Fibroblast of mammary gland (primary cell): ENCODE measurements around the gene DCTD.

Source experiments
- DNase-seq: peaks from one replicate; pipeline ENCODE4 v3.0.0-alpha.2; 2010; ENCODE audit warnings: low read depth
- H3K4me3 ChIP-seq: 2 replicates; pipeline ENCODE4 v1.5.1; 2011; ENCODE audit warnings: low read depth, mild to moderate bottlenecking, low read length, moderate library complexity; ENCODE audit not compliant: control insufficient read depth
- TF ChIP-seq, protein P1 (sequence below): conservative IDR thresholded peaks from 2 replicates; pipeline ENCODE4 v1.5.1; 2011; ENCODE audit warnings: low read depth, low read length, inconsistent platforms; ENCODE audit not compliant: control insufficient read depth, insufficient read depth

Gene DCTD

DNA sequence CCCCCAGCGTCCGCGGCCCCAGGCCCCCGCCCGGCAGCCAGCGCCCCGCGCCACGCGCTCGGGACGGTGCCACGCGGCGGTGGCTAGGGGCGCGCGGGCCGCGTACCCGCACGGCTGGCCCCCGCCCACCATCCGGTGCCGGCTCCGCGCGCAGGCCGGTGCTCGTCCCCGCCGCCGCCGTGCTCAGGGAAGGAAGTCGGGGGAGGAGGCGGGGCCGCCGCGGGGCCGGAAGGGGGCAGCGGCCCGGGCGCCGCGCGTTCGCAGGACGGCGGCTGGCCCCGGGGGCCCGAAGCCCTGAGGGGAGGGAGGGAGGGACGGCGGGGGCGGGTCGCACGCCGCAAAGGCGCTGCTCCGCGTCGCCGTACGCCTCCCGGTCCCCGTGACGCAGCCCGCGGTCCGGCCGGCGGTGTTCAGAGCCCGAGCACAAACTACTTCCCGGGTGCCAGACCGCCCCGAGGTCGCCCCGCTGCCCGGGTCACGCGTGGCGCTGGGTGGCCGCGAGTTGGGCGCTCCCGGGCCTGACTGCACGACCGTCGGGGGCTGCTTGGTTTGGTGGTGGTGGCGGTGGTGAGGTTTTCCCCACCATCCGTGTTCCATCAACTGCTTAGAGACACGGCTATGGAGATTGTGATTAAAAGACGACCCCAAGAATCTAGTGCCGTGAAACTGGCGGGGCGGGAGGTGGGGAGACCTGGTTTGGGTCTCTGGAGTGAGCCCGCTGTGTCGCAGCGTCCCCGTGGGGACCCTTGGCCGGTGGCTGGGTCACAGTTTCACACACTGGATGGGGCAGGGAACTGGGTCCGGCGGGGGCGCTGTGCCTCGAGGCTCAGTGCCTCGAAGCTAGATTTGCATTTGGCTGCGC lies at the start of gene DCTD:
DCTD (minus strand) TSS at position 205 of the 862 bp plus-strand sequence. CDS start 1,818 bp downstream, outside the sequence.
- DNase-seq: peak; percentile 51
- H3K4me3 ChIP-seq: peak within 1 kb of the TSS; percentile 70
- TF ChIP-seq, protein P1, sequence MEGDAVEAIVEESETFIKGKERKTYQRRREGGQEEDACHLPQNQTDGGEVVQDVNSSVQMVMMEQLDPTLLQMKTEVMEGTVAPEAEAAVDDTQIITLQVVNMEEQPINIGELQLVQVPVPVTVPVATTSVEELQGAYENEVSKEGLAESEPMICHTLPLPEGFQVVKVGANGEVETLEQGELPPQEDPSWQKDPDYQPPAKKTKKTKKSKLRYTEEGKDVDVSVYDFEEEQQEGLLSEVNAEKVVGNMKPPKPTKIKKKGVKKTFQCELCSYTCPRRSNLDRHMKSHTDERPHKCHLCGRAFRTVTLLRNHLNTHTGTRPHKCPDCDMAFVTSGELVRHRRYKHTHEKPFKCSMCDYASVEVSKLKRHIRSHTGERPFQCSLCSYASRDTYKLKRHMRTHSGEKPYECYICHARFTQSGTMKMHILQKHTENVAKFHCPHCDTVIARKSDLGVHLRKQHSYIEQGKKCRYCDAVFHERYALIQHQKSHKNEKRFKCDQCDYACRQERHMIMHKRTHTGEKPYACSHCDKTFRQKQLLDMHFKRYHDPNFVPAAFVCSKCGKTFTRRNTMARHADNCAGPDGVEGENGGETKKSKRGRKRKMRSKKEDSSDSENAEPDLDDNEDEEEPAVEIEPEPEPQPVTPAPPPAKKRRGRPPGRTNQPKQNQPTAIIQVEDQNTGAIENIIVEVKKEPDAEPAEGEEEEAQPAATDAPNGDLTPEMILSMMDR: peak; percentile 27

DNA sequence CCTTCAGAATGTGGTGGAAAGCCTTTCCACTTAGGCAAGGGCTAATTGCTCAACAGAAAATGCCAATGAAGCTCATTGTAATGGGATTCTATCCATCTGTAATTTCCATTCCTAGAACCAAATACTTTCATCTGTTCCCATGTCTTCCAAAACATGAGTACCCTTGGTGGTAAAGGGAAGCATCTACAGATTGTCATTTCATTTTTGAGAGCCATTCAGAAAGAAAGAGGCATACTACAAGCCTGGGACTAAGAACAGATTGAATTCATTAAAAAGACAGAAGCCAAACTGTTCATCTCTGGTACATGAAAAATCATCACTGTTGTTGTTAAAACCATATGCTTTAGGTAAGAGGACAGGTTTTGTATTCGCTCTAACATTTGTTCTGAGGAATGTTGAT lies 43.6 kb upstream of the DCTD start:
- H3K4me3 ChIP-seq: no peak overlapping the region
- TF ChIP-seq, protein P1: no peak
- no peak for DNase-seq

DNA sequence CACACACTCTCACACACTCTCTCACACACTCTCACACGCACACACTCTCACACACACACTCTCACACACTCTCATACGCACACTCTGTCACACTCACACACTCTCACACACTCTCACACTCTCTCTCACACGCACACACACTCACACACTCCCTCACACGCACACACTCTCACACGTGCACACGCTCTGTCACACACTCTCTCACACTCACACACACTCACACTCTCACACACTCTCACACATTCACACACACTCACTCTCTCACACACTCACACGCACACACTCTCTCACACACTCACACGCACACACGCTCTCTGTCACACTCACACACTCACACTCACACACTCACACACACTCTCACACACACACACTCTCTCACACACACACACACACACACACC lies 43.0 kb upstream of the DCTD start:
- DNase-seq: no peak
- TF ChIP-seq, protein P1: no peak
- no peak overlapping the region for H3K4me3 ChIP-seq

DNA sequence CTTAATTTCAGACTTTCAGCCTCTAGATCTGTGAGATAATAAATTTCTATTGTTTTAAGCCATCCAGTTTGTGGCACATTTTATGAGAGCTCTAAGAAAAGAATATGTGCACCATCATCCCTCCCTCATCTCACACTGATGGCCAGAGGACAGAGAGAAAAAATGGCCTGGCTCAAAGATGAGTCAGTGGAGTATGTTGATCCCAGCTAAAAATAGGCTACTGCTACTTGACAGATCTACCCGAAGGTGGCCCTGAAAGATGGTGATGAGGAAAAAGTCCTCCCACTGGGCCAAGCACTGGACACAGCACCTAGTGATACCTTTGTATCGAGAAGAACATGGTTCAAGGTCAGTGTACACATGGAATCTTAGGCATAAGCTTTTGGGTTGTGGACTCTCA lies 38.2 kb upstream of the DCTD start:
- no peak overlapping the region for H3K4me3 ChIP-seq
- TF ChIP-seq, protein P1: no peak
- DNase-seq: no peak

DNA sequence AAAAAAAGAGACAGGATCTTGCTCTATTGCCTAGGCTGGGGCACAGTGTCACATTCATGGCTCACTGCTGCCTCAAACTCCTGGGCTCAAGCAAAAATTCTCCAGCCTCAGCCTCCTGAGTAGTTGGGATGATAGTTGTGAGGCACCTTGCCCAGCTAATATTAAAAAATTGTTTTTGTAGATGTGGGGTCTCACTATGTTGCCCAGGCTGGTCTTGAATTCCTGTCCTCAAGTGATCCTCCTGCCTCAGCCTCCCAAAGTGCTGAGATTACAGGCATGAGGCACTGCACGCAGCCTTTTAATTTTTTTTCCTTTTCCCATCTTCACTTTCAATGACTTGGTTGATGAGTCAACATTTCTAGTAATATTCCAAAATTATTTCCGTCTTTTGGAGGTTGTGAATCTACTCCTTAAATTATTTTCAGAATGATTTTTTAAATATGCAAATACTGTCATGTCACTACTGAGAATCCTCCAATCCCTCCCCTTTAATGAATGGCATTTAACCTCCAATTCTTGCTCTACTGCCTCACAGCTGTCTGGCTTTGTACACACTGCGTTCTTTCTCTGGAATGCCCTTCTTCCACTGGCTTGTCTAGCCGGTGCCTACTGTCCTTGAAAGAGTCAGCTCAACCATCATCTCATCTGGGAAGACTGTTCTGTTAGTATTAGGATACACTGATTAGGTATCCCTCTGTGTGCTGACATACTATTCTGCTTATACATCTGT lies 27.5 kb upstream of the DCTD start:
- no peak for DNase-seq
- TF ChIP-seq, protein P1: no peak
- no peak overlapping the region for H3K4me3 ChIP-seq

DNA sequence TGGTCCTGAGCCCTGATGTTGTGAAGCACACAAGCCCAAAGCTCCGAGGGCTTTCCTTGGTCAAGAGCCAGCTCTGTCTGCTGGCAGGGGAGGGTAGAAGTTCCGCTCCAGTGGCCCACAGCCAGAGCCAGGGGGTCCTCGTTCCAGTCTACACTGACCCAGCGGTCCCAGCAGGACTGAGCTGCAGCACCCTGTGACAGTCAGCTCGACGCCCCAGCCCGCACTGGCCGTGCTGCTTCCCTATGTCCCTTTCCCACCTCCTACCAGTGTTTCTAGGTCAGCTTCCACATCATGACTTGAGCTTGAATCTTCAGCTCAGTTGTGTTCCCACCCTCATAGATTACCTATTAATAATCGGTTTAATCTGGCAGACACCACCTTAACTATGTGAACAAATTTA lies 22.5 kb upstream of the DCTD start:
- TF ChIP-seq, protein P1: no peak
- no peak overlapping the region for H3K4me3 ChIP-seq
- DNase-seq: no peak
